Measurements from ENCODE around the gene KHDC4.

GRCh38 chr1:155880251-155880650 is 54.0 kb downstream of the KHDC4 start:
- no peak for TF ChIP-seq CTCF (conservative IDR thresholded peaks at IDR 0.05)
- TF ChIP-seq EZH2 (IDR thresholded peaks at IDR 0.05; ENCODE audit: low read depth) = no peak

Measured in PC-9 (cell line).